Ascending aorta (tissue), 2 donors: Measurements from ENCODE around the gene MED25. TPM values are rescaled to one million over a fixed set of nuclear protein-coding genes. Genes with fewer than 3 reads are reported as not detected.

ENCODE experiments used
- DNase-seq, 2 donors: peaks; one replicate each; pipeline ENCODE4 v3.0.0-alpha.2; 2019; ENCODE audit warnings: low spot score in 2 of 2
- H3K27ac ChIP-seq, 2 donors: fragments of 200-600 bp; sonication (generic); one replicate each; pipeline ENCODE4 v1.5.1; 2016 to 2017; ENCODE audit warnings: mild to moderate bottlenecking in 1 of 2
- H3K27me3 ChIP-seq: fragments of 200-600 bp; sonication (generic); one replicate; pipeline ENCODE4 v1.5.1; 2017
- H3K36me3 ChIP-seq, 2 donors: fragments of 200-600 bp; sonication (generic); one replicate each; pipeline ENCODE4 v1.5.1; 2016
- H3K4me1 ChIP-seq, 2 donors: fragments of 200-600 bp; sonication (generic); one replicate each; pipeline ENCODE4 v1.5.1; 2016 to 2017; ENCODE audit warnings: mild to moderate bottlenecking in 1 of 2
- H3K4me3 ChIP-seq, 2 donors: fragments of 200-600 bp; sonication (generic); one replicate each; pipeline ENCODE4 v1.5.1; 2016 to 2017; ENCODE audit warnings: mild to moderate bottlenecking in 1 of 2
- H3K9me3 ChIP-seq, 2 donors: fragments of 200-600 bp; sonication (generic); one replicate each; pipeline ENCODE4 v1.5.1; 2016
- CTCF ChIP-seq, 3 experiments: fragments of 200-600 bp in 2 of 3; fragments of 450-650 bp in 1 of 3; sonication (generic) in 2 of 3; IDR thresholded peaks; one replicate each; pipeline ENCODE4 v1.5.1; 2016 to 2019; ENCODE audit warnings: antibody characterized with exemption in 3 of 3, mild to moderate bottlenecking in 1 of 3, moderate library complexity in 1 of 3
- intact Hi-C: fragments of 100-400 bp; cut with DNase I; formaldehyde crosslinking; loops from one replicate; pipeline ENCODE4 v1.15.1; 2023
- total RNA-seq: library from RNA; depleted of rRNA; stranded (reverse); fragments of >200 nt; gene quantifications from one replicate; pipeline ENCODE4 v1.1.0, GENCODE V29; 2016

Gene MED25
- total RNA-seq, 1 donor from 2014 or later: 54.0 TPM

- H3K36me3 ChIP-seq: peaks cover 19 to 45% of the 10 kb centered on the region in 2 donors
- no peak for TF ChIP-seq CTCF (IDR thresholded peaks at IDR 0.05)
- DNase-seq: no peak
- no peak overlapping the region for H3K4me3 ChIP-seq
- no peaks in the 10 kb centered on the region for H3K27me3 ChIP-seq
- H3K4me1 ChIP-seq: no peaks in the 10 kb centered on the region
- intact Hi-C loops: no loop called here
- no peak overlapping the region for H3K27ac ChIP-seq
- H3K9me3 ChIP-seq: no peaks in the 10 kb centered on the region
Observed at GRCh38 chr19:49781394-49781793, 36.7 kb upstream of the MED25 start.

- Histone ChIP-seq H3K4me3 (no peak overlapping the region), H3K27ac (no peak overlapping the region), H3K36me3 (peaks cover 19 to 49% of the 10 kb centered on the region in 2 donors), H3K27me3 (no peaks in the 10 kb centered on the region), H3K9me3 (no peaks in the 10 kb centered on the region), H3K4me1 (no peaks in the 10 kb centered on the region)
- intact Hi-C loops: no loop called here
- TF ChIP-seq CTCF (IDR thresholded peaks at IDR 0.05): no peak
- no peak for DNase-seq
Observed at GRCh38 chr19:49782515-49782914, 35.6 kb upstream of the MED25 start.

GRCh38 chr19:49786376-49786820 is 31.7 kb upstream of the MED25 start:
- intact Hi-C loops: no loop called here
- no peak for DNase-seq
- no peaks in the 10 kb centered on the region for H3K4me1 ChIP-seq
- peaks cover 29 to 68% of the 10 kb centered on the region in 2 donors for H3K36me3 ChIP-seq
- no peak overlapping the region for H3K27ac ChIP-seq
- no peak overlapping the region for H3K4me3 ChIP-seq
- no peaks in the 10 kb centered on the region for H3K27me3 ChIP-seq
- TF ChIP-seq CTCF (IDR thresholded peaks at IDR 0.05): no peak
- no peaks in the 10 kb centered on the region for H3K9me3 ChIP-seq

GRCh38 chr19:49787746-49788145 is 30.3 kb upstream of the MED25 start:
- Histone ChIP-seq H3K9me3 (no peaks in the 10 kb centered on the region), H3K36me3 (peaks cover 38 to 74% of the 10 kb centered on the region in 2 donors), H3K27ac (no peak overlapping the region), H3K4me3 (no peak overlapping the region), H3K27me3 (no peaks in the 10 kb centered on the region), H3K4me1 (no peaks in the 10 kb centered on the region)
- intact Hi-C loops: no loop called here
- TF ChIP-seq CTCF (IDR thresholded peaks at IDR 0.05): no peak
- no peak for DNase-seq

GRCh38 chr19:49788857-49789256 is 29.2 kb upstream of the MED25 start:
- intact Hi-C loops: no loop called here
- H3K9me3 ChIP-seq: no peaks in the 10 kb centered on the region
- H3K27ac ChIP-seq: no peak overlapping the region
- H3K4me3 ChIP-seq: no peak overlapping the region
- no peak for DNase-seq
- no peak for TF ChIP-seq CTCF (IDR thresholded peaks at IDR 0.05)
- peaks cover 38 to 74% of the 10 kb centered on the region in 2 donors for H3K36me3 ChIP-seq
- H3K27me3 ChIP-seq: no peaks in the 10 kb centered on the region
- no peaks in the 10 kb centered on the region for H3K4me1 ChIP-seq

GRCh38 chr19:49790866-49791265 is 27.2 kb upstream of the MED25 start:
- no peak overlapping the region for H3K27ac ChIP-seq
- no peaks in the 10 kb centered on the region for H3K4me1 ChIP-seq
- DNase-seq: no peak
- peaks cover 52 to 76% of the 10 kb centered on the region in 2 donors for H3K36me3 ChIP-seq
- no peaks in the 10 kb centered on the region for H3K9me3 ChIP-seq
- intact Hi-C loops: no loop called here
- no peak overlapping the region for H3K4me3 ChIP-seq
- H3K27me3 ChIP-seq: no peaks in the 10 kb centered on the region
- no peak for TF ChIP-seq CTCF (IDR thresholded peaks at IDR 0.05)
